ENCODE measurements around the gene GALNT10.
A peak's percentile ranks its signal among the peaks of the same experiment; 100 is the strongest.

GALNT10 gene

GRCh38 chr5:154444556-154445421, 254.3 kb downstream of the GALNT10 start:
- peak in 1 of 2 experiments; percentile 2 for DNase-seq (ENCODE audit: low read depth in 2 of 2)

DNA sequence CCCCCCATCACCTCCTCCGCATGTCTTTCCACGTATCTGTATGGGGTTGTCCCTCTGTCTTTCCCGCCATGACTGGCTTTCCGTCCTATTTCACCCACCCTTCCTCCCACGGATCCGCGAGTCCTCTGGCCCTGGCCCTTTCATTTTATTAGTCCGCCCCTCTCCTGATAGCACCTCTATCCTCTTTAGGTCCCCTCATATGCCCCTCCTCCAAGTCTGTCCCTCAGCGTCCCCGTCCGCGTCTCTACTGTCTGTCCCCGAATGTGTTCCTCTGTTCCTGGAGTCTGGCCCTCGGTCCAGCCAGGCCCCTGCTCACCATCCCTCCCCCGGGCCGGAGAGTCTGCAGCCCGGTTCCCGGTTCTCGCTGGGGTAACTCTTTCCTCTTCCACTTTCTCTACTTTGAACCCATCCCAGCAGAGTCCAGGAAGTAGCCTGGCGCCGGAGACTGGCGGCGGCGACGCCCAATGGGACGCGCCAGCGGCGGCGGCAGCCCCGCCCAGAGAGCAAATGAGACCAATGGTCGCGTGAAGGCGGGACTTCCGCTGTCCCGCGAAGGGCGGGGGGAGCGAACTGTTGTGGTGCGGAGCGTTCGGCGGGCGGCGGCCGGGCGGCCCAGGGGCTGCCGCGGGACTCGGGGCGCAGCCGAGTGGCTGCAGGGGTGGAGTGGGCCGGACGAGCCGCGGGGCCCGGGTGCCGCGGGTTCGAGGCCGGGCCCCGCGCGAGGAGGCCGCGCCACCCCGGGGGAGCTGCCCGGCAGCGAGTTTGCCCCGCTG, 255.1 kb downstream of the GALNT10 start, which contains the start of gene SAP30L:
SAP30L (plus strand) TSS at position 576 of the 773 bp plus-strand sequence. CDS start 608 bp downstream, outside the sequence.
- peak; percentile 88 to 89 for DNase-seq (ENCODE audit: low read depth in 2 of 2)

DNA sequence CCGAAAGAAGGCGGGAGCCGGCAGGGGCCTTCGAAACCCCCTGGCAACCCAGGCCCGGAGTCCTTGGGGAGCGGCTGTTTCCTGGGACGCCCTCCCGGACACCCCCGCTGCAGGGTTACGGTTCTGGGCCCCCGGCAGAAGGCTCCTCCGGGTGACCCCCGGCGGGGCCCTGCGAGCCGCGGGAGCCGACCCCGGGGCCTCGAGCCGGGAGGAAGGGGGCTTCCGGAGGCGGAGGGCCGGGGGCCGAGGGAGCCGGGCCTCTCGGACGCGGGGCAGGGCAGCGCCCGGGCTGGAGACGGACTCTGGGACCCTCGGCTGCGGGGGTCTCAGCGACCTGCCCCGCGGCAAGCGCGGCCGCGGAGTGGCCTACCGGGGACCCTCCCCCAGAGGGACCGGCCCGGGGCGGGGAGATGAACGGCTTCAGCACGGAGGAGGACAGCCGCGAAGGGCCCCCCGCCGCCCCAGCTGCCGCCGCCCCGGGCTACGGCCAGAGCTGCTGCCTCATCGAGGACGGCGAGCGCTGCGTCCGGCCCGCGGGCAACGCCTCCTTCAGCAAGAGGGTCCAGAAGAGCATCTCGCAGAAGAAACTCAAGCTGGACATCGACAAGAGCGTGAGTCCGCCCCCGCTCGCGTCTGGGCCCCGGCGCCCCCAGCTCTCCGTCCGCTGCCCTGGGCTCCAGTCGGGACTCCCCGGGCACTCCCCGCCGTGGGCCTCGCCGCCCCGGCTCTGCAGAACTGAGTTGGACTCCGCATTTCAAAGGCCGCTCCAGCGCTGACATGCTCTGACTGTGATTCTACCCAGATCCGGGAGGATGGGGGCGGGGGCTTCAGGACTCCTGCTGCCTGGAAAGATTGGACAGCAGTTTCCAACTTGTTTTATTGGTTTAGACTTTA, 255.9 kb downstream of the GALNT10 start:
- DNase-seq (ENCODE audit: low read depth in 2 of 2): peak in 1 of 2 experiments; percentile 39

DNA sequence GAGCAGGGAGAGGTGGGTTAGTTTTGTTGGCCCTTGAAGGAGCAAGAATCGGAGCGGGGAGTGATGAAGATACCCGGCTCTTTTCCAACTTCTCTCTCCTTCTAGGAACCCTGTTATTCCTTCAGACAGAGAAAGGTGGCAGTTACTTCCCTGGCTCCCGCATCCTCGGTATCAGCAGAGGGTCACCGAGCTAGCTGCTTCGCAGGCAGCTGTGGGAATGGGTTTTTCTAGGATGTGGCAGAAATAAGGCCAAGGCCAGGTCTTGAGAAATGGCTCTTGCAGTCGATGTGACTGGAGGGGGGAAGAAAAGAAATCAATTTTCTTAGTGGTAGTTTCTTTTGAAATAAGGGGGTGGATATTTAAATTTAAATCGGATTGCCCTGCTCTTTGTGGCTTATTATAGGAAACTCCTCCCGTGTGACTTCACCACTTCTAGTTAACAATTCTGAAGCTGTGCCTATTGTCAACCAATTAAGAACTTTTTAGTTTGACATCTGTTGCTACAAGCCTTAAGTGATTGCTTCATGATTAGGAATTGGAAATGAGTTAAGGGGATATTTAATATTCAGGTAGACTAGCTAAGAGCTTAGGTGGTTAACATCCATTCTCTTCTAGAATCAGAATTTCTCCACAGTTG, 256.7 kb downstream of the GALNT10 start:
- no peak for DNase-seq (ENCODE audit: low read depth in 2 of 2)

DNA sequence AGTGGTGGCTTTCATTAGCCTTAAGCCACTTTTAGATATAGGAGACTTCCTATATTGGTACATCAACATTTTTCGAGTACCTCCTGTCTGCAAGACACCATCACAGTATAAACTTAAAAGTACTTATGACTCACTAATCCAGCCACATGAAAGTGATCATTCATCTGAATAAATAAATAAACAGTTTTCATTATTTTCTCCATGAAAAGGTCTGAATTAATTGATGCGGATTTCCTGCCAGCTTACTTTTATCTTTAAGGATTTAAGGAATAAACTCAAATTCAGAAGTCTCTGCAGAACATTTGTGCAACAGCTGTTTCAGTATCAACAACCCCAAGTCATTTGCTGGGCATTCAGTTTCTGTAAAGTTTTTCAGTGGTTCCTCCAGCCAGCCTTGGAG, 259.3 kb downstream of the GALNT10 start:
- DNase-seq (ENCODE audit: low read depth in 2 of 2): no peak

DNA sequence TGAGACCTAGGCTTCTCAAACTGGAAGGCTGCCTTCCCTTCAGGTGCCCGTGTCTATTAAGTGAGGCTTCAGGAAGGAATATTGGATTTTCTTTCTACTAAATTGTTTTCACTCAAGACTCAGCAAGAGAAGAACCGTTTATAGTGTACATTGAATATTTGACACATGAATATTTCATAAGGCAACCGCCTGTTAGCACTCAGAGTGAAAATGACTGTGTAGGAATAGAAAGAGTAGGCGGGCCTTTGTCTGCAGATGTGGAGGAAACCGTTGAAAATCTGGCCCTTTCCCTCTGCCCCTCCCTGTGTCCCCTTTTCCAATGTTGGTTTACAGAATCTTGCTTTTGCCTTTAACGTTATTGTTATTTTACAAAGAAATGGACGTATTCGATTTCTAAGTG, 261.4 kb downstream of the GALNT10 start:
- DNase-seq (ENCODE audit: low read depth in 2 of 2): no peak

GRCh38 chr5:154455585-154455984, 265.1 kb downstream of the GALNT10 start:
- DNase-seq (ENCODE audit: low read depth in 2 of 2): no peak

DNA sequence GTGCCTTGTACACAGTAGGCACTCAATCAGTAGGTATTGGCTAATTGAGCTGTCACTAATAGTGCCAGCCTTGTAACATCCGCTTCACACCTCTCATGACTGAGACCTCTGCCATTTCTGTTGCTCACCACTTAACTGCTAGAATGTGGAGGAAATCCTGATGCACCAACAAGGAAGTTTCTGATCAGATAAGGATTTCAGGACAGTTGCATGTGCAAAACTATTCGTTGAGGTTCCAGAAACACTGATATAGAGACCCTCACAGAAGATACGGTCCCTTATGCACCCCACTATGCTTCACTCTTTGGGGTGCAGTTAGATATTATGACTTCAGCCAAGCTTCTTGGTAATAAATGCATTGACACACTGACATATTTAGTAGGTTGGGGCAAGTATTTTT, 266.0 kb downstream of the GALNT10 start:
- no peak for DNase-seq (ENCODE audit: low read depth in 2 of 2)

DNA sequence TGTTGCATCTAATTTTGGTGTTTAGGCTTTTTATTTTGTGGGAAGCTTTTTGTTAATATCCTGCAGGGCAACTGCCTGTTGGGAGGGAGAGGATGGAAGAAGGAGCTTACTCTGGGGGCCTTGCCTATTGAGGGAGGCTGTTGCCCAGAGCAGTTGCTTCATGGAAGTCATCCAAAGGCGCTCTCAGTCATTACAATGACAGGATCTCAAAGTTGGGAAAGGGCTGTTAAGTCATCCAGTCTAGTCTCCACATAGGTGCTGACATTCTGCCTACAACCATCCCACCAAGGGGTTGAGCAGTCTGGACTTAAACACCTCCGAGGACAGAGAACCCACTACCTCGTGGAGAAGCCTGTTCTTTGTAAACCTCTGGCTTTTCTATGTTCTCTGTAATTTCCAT, 268.5 kb downstream of the GALNT10 start:
- DNase-seq (ENCODE audit: low read depth in 2 of 2): no peak

DNA sequence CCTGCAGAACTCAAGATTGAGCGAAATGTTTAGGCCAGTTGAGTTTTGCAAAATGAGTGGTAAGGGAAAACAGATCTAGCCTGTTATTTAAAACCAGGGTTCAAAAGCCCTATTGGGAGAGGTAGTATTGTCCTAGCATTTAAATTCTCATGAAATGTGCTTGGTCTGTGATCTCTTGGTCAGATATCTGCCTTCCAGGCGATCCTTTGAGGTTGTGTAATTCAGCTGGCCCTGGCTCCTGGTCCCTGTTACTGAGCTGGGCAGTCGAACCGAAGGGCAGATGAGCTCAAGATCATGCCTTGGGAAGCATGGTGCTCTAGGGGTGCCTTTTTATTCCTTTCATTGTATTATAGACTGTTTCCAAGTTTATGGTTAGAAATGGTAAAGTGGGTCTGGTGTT, 269.6 kb downstream of the GALNT10 start:
- no peak for DNase-seq (ENCODE audit: low read depth in 2 of 2)

- no peak for DNase-seq (ENCODE audit: low read depth in 2 of 2)
Measured at GRCh38 chr5:154461531-154461930, 271.0 kb downstream of the GALNT10 start.

- DNase-seq (ENCODE audit: low read depth in 2 of 2): no peak
Measured at GRCh38 chr5:154464438-154464837, 273.9 kb downstream of the GALNT10 start.

GRCh38 chr5:154465169-154465568, 274.6 kb downstream of the GALNT10 start:
- no peak for DNase-seq (ENCODE audit: low read depth in 2 of 2)

DNA sequence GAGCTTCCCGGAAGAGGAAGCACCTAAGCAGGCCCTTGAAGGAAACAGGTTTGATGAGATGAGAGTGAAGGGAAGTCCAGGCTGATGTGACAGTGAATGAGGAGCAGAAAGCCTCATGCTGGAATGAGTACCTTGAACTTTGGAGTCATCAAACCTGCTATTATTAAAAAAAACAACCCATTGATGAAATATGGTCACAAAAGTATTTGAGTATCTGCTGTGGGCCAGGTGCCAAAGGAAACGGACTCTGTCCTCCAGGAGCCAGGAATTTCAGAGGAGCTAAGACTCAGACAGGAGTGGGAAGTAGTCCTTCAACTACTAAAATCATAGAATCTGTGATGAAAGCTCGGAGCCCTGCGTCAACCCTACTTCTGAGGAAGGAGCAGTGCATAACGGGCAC, 275.6 kb downstream of the GALNT10 start:
- no peak for DNase-seq (ENCODE audit: low read depth in 2 of 2)

DNA sequence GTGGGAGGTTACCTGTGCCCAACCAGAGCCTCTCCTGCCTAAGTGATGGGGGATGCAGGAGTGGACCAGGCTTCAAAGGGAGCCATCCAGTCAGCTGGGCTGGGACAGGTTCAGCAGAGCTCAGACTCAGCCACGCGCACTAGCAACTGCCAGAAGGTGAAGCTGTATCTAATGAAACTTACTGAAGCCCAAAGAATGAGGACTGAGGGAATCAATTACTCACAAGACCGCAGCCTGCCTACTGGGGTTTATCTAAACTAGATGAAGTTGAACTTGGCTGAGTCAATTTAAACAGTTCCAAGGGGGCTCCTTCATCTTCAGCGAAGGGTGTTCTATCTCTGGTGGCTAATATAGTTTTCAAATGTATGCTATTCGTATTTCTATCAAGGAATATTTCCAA, 276.1 kb downstream of the GALNT10 start:
- DNase-seq (ENCODE audit: low read depth in 2 of 2): no peak

GRCh38 chr5:154467655-154468354, 277.3 kb downstream of the GALNT10 start:
- DNase-seq (ENCODE audit: low read depth in 2 of 2): peak; percentile 57 to 79

GRCh38 chr5:154470137-154470536, 279.6 kb downstream of the GALNT10 start:
- DNase-seq (ENCODE audit: low read depth in 2 of 2): no peak
